GM06990 (cell line): ENCODE results near the gene LYRM9.
"Not testable (repeated sequence)": the region's sequence is repeated elsewhere in the genome, so short reads cannot be mapped to it uniquely, and the experiment has no call there.

Source experiments
- DNase-seq: peaks from one replicate; pipeline ENCODE4 v3.0.0-alpha.2; 2011; ENCODE audit not compliant: insufficient read length; ENCODE audit errors: extremely low read depth
- H3K27me3 ChIP-seq: replicated peaks from 2 replicates; pipeline ENCODE4 v1.6.0; 2011; ENCODE audit warnings: low read length; ENCODE audit not compliant: control insufficient read depth, insufficient read depth
- H3K36me3 ChIP-seq: 2 replicates; pipeline ENCODE4 v1.5.1; 2011; ENCODE audit warnings: low read length; ENCODE audit not compliant: control insufficient read depth, insufficient read depth
- H3K4me3 ChIP-seq: replicated peaks from 2 replicates; pipeline ENCODE4 v1.5.1; 2011; ENCODE audit warnings: low read depth, mild to moderate bottlenecking, control low read depth, low read length
- TF ChIP-seq, protein P1 (sequence below): IDR thresholded peaks from 2 replicates; pipeline ENCODE4 v1.5.1; 2011; ENCODE audit warnings: low read length, control low read depth, mild to moderate bottlenecking, inconsistent platforms; ENCODE audit not compliant: insufficient read depth, poor library complexity, severe bottlenecking

The LYRM9 gene

DNA sequence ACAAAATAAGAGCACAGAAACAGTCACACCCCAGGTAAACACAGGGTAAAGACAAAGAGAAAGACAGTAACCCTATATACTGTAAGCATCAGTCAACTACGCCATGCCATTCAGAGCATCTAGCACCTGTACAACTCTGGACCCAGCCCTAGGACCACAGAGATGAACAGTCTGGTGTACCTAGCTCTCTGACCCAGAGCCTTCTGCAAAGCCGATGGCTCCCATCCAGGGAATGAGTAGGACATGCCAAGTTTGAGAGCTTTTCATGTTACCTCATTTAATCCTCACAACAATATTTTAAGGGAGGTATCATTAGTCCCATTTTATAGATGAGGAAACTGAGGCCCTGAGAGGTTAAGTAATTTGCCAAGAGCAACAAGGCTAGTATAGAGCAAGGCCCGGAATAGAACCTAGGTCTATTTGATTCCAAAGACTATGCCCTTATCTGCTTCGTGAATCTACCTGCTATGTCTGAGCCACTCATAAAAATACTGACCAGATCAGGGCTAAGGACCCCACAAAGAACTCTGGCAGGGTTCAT, 3.4 kb downstream of the LYRM9 start:
- Histone ChIP-seq H3K36me3 (no peaks in the 10 kb centered on the region), H3K27me3 (no peaks in the 10 kb centered on the region), H3K4me3 (no peak overlapping the region)
- DNase-seq = no peak
- TF ChIP-seq, protein P1, sequence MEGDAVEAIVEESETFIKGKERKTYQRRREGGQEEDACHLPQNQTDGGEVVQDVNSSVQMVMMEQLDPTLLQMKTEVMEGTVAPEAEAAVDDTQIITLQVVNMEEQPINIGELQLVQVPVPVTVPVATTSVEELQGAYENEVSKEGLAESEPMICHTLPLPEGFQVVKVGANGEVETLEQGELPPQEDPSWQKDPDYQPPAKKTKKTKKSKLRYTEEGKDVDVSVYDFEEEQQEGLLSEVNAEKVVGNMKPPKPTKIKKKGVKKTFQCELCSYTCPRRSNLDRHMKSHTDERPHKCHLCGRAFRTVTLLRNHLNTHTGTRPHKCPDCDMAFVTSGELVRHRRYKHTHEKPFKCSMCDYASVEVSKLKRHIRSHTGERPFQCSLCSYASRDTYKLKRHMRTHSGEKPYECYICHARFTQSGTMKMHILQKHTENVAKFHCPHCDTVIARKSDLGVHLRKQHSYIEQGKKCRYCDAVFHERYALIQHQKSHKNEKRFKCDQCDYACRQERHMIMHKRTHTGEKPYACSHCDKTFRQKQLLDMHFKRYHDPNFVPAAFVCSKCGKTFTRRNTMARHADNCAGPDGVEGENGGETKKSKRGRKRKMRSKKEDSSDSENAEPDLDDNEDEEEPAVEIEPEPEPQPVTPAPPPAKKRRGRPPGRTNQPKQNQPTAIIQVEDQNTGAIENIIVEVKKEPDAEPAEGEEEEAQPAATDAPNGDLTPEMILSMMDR = no peak

DNA sequence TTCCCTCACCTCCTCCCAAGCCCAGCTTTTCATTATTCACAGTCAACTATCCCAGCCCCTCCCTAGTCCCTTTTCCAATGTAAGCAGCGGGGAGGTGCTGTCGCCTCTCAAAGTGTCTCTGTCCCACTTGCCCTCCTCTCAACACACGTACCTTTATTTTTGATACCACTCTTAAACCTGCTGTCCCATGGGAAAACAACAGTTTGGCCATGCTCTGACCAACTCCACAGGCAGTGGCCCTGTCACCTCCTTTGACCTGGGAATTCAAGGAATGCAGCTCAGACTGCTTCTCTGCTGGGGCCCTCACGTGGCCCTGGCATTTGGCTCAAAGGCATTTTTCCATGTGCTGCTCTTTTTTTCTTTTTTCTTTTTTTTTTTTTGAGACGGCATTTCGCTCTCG, 4.2 kb downstream of the LYRM9 start:
- TF ChIP-seq, protein P1 = no peak
- H3K4me3 ChIP-seq = no peak overlapping the region

DNA sequence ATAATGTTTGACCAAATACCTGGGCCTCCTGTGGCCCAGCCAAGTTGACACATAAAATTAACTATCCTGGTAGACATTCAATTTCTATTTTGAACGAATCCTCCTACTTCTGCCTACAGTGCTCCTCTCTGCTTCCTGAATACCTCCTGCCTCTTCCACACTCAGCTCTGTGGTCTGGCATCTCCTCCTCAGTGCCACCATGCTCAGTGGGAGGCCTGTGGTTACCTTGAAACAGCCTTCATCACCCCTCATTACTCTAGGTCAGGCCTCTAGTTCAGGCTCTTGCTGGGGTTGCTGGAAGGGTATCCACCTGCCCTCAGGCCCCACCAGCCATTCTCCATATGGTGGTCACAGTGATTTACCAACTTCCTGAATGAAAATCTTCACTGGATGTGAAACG, 5.1 kb downstream of the LYRM9 start:
- TF ChIP-seq, protein P1 = no peak
- Histone ChIP-seq H3K27me3 (no peaks in the 10 kb centered on the region), H3K4me3 (no peak overlapping the region), H3K36me3 (no peaks in the 10 kb centered on the region)
- DNase-seq = no peak

More for the DNA sequence above, 4.2 kb downstream of the LYRM9 start:
- Histone ChIP-seq H3K36me3 (no peaks in the 10 kb centered on the region), H3K27me3 (no peaks in the 10 kb centered on the region)
- no peak for DNase-seq

DNA sequence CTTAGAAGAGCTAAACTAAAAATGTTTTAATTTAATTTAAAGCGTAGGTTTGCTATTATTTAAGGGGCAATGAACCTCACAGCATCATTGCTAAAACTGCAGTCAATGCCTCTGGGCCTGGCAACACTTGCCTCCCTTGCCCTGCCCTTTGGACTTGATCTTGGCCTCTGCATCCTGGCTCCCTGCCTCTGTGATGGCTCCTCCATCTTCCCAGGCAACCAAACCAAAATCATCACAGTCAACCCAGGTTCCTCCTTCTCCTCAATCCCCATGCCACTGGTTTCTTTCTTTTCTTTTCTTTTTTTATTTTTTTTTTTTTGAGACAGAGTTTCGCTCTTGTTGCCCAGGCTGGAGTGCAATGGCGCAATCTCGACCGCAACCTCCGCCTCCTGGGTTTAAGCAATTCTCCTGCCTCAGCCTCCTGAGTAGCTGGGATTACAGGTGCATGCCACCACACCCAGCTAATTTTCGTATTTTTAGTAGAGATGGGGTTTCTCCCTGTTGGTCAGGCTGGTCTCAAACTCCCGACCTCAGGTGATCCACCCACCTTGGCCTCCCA, 6.7 kb downstream of the LYRM9 start:
- H3K36me3 ChIP-seq, H3K27me3 ChIP-seq, DNase-seq, H3K4me3 ChIP-seq: not testable (repeated sequence)

DNA sequence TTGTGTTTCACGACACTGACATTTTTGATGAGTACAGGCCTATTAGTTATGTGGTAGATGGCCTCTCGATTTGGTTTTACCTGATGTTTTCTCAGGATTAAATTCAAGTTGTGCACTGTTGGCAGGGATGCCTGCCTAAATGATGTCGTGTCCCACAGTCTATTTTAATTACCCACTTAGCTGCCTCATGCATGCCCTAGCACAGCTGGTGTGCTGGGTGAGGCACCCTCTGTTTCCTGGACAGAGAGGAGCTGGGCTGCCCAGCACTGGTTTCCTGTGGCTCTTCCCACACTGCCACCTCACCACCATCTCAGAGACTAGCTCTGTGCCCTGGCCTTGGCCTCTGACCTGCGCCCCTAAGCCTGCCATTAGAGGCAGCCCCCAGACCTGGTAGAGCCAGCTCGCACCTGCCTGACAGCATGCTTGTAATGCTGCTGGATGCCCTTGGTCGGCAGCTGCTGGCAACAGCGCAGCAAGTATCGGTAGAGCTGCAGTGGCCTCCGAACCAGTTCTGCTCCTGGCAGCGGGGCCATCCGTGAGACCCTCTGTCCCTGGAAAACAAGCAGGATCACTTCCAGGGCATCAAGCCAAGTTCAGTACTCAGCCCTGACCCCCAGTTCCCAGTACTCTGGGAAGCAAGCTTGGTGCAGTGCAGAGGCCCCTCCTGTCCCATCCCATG, 10.9 kb downstream of the LYRM9 start:
- no peak for DNase-seq
- H3K4me3 ChIP-seq = no peak overlapping the region
- no peaks in the 10 kb centered on the region for H3K36me3 ChIP-seq

More for the DNA sequence above, 10.9 kb downstream of the LYRM9 start:
- TF ChIP-seq, protein P1 = no peak
- no peaks in the 10 kb centered on the region for H3K27me3 ChIP-seq
